ENCODE data around the gene RRP15. TPM values are rescaled to one million over a fixed set of nuclear protein-coding genes. Genes with fewer than 3 reads are reported as not detected.
A peak's percentile ranks its signal among the peaks of the same experiment; 100 is the strongest.

Gene RRP15
- total and polyA plus RNA-seq, 9 of the 15 experiments (the other 6 are each of a cell fraction or from before 2014, with no cell fraction given) = 9.5 to 58.1 (median 29.3) TPM

DNA sequence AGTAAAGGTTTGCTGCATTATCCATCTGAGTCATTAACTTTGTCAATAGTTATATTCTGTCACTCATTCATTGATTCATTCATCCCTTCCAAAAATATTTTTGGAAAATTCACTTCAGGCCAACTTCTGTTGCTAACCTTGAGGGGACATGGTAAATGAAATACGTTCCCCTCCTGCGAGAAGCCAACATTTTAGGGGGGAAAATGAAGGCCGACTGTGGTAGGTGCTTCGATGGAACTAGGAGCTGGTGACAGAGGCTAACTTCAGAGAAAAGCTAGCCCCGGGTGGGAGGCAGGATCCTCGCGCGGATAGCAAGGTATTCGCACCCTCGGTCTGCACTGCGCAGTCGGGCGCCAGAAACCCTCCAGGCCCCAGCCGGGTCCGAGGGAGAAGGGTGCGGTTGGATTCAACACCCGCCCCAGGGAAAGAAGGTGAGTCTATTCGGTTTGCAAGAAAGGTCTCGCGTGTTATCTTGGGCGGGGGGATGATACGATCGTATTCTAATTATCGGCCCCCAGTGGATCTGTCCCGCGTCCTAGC, 646 bp upstream of the RRP15 start:
- no peaks in the 10 kb centered on the region for H4K20me1 ChIP-seq (replicated peaks; ENCODE audit: control insufficient read depth, insufficient read depth, low read length)
- WGBS (ENCODE audit: insufficient coverage, low coverage, missing lambda C conversion rate) = 69% methylated on average over 24 of the region's 26 CpGs
- ChIA-PET CTCF (ENCODE audit: low intra/inter-chr PET ratio) (no interaction called here), POLR2A (interaction anchor here (0.6 to 1.0 kb wide), 5 partner anchors 9 to 182 kb away, joined by 3 to 6 read pairs (median 3); no protein-coding TSS in a partner anchor)
- 0 out of 2 replicates have a peak, but pooled peaks cover 6% of the 10 kb centered on the region for H3K9me3 ChIP-seq (replicated peaks; ENCODE audit: control insufficient read depth, insufficient read depth, low read depth, low read length)
- peaks cover 44% of the 10 kb centered on the region for H3K79me2 ChIP-seq (ENCODE audit: control insufficient read depth, insufficient read depth, low read length)
- no peaks in the 10 kb centered on the region for H3K27me3 ChIP-seq (ENCODE audit: control insufficient read depth in 2 of 2, insufficient read depth in 2 of 2, low read length in 2 of 2)
- H3K4me2 ChIP-seq (ENCODE audit: insufficient read depth, low read length) = peak overlapping the region; percentile 100
- ATAC-seq = peak; percentile 32
- H2AFZ ChIP-seq (ENCODE audit: low read depth, low read length) = peak overlapping the region; percentile 99
- peak overlapping the region; percentile 83 for H3K27ac ChIP-seq (ENCODE audit: extremely low read depth, low read depth, low read length)
- in situ Hi-C loops (cut with MboI) (no loop called here), intact Hi-C loops (cut with micrococcal nuclease) (no loop called here)
- FAIRE-seq = no peak
- BruUV-seq (replicated peaks) = no TSS peak
- H3K9me1 ChIP-seq (ENCODE audit: control insufficient read depth, insufficient read depth, low read length) = no peaks in the 10 kb centered on the region
- peak in 1 of 4 experiments; percentile 25 for DNase-seq (ENCODE audit: extremely low read depth in 1 of 4, low spot score in 3 of 4)
- H3K36me3 ChIP-seq (ENCODE audit: control insufficient read depth, insufficient read depth, low read length) = peaks cover 21% of the 10 kb centered on the region
- H3K9ac ChIP-seq (ENCODE audit: insufficient read depth in 1 of 2, low read depth in 2 of 2, low read length in 2 of 2) = peak overlapping the region; percentile 89 to 96
- H3K4me3 ChIP-seq = peak overlapping the region; percentile 93
- H3K4me1 ChIP-seq (replicated peaks in 1 of 2; ENCODE audit: control insufficient read depth in 2 of 2, insufficient read depth in 2 of 2, low read length in 2 of 2) = peaks cover 7% of the 10 kb centered on the region in 2 experiments; a peak in 4 of 5 replicates
- TF ChIP-seq FOXJ2 (tag; IDR thresholded peaks at IDR 0.05) = no peak
- TF ChIP-seq, protein P1, sequence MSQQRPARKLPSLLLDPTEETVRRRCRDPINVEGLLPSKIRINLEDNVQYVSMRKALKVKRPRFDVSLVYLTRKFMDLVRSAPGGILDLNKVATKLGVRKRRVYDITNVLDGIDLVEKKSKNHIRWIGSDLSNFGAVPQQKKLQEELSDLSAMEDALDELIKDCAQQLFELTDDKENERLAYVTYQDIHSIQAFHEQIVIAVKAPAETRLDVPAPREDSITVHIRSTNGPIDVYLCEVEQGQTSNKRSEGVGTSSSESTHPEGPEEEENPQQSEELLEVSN (IDR thresholded peaks at IDR 0.05; ENCODE audit: borderline replicate concordance in 1 of 2, extremely low read depth in 1 of 2, insufficient read depth in 1 of 2, insufficient read length in 1 of 2, low read depth in 1 of 2, low read length in 1 of 2, poor library complexity in 1 of 2, severe bottlenecking in 1 of 2) = peak in 1 of 2 experiments; percentile 6
- no peak for TF ChIP-seq CBX5 (IDR thresholded peaks at IDR 0.05; ENCODE audit: borderline replicate concordance, low read depth)
- TF ChIP-seq ZNF449 (CRISPR knock-in tag; IDR thresholded peaks at IDR 0.05) = no peak
- TF ChIP-seq, protein P2, sequence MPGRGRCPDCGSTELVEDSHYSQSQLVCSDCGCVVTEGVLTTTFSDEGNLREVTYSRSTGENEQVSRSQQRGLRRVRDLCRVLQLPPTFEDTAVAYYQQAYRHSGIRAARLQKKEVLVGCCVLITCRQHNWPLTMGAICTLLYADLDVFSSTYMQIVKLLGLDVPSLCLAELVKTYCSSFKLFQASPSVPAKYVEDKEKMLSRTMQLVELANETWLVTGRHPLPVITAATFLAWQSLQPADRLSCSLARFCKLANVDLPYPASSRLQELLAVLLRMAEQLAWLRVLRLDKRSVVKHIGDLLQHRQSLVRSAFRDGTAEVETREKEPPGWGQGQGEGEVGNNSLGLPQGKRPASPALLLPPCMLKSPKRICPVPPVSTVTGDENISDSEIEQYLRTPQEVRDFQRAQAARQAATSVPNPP (IDR thresholded peaks at IDR 0.05; ENCODE audit: borderline replicate concordance, insufficient read depth, insufficient read length) = no peak
- no peak for TF ChIP-seq ZBTB12 (CRISPR knock-in tag; IDR thresholded peaks at IDR 0.05)
- TF ChIP-seq ZNF384 (IDR thresholded peaks at IDR 0.05; ENCODE audit: low read depth, low read length) = no peak
- TF ChIP-seq, protein P3, sequence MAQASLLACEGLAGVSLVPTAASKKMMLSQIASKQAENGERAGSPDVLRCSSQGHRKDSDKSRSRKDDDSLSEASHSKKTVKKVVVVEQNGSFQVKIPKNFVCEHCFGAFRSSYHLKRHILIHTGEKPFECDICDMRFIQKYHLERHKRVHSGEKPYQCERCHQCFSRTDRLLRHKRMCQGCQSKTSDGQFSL (CRISPR knock-in tag; IDR thresholded peaks at IDR 0.05) = no peak
- TF ChIP-seq, protein P3 (tag; IDR thresholded peaks at IDR 0.05) = 0 out of 4 replicates have a peak, but pooled peaks of 1 of the 2 experiments have one; percentile 18
- TF ChIP-seq CTBP1 (IDR thresholded peaks at IDR 0.05; ENCODE audit: borderline replicate concordance) = no peak
- no peak for TF ChIP-seq LCOR (CRISPR knock-in tag; IDR thresholded peaks at IDR 0.05)
- TF ChIP-seq, protein P4, sequence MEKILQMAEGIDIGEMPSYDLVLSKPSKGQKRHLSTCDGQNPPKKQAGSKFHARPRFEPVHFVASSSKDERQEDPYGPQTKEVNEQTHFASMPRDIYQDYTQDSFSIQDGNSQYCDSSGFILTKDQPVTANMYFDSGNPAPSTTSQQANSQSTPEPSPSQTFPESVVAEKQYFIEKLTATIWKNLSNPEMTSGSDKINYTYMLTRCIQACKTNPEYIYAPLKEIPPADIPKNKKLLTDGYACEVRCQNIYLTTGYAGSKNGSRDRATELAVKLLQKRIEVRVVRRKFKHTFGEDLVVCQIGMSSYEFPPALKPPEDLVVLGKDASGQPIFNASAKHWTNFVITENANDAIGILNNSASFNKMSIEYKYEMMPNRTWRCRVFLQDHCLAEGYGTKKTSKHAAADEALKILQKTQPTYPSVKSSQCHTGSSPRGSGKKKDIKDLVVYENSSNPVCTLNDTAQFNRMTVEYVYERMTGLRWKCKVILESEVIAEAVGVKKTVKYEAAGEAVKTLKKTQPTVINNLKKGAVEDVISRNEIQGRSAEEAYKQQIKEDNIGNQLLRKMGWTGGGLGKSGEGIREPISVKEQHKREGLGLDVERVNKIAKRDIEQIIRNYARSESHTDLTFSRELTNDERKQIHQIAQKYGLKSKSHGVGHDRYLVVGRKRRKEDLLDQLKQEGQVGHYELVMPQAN (IDR thresholded peaks at IDR 0.05; ENCODE audit: borderline replicate concordance) = no peak
- 0 out of 4 replicates have a peak, but pooled peaks of 1 of the 2 experiments have one; percentile 0 for TF ChIP-seq NRF1 (conservative IDR thresholded peaks at IDR 0.05 in 1 of 2, IDR thresholded peaks at IDR 0.05 in 1 of 2)

Measured in K562 (cell line).